T-helper 2 cell (primary cell): ENCODE data around the gene CCNB2.
"Not testable (repeated sequence)": the region's sequence is repeated elsewhere in the genome, so short reads cannot be mapped to it uniquely, and the experiment has no call there.

ENCODE experiments used
- DNase-seq, 5 experiments: peaks; one replicate each; pipeline versions ENCODE4 v3.0.0 to v3.0.0-alpha.2; 2012 to 2022

The CCNB2 gene

GRCh38 chr15:59137566-59137965, 32.6 kb downstream of the CCNB2 start:
- no peak for DNase-seq

- DNase-seq: peak; percentile 21 to 78 (median 24)
Measured at GRCh38 chr15:59138243-59138642, 33.3 kb downstream of the CCNB2 start.

- no peak for DNase-seq
Measured at GRCh38 chr15:59140422-59141226, 35.7 kb downstream of the CCNB2 start.

GRCh38 chr15:59143281-59143680, 38.3 kb downstream of the CCNB2 start:
- DNase-seq: no peak

GRCh38 chr15:59144594-59144993, 39.6 kb downstream of the CCNB2 start:
- DNase-seq: not testable (repeated sequence)

- no peak for DNase-seq
Measured at GRCh38 chr15:59147666-59148065, 42.7 kb downstream of the CCNB2 start.

- DNase-seq: no peak
Measured at GRCh38 chr15:59148153-59148833, 43.3 kb downstream of the CCNB2 start.

GRCh38 chr15:59150185-59150584, 45.2 kb downstream of the CCNB2 start:
- DNase-seq: no peak

GRCh38 chr15:59152694-59153450, 47.9 kb downstream of the CCNB2 start:
- DNase-seq: no peak

GRCh38 chr15:59153466-59153865, 48.5 kb downstream of the CCNB2 start:
- DNase-seq: no peak

- no peak for DNase-seq
Measured at GRCh38 chr15:59154243-59154642, 49.3 kb downstream of the CCNB2 start.

- DNase-seq: no peak
Measured at GRCh38 chr15:59155431-59155830, 50.5 kb downstream of the CCNB2 start.

- no peak for DNase-seq
Measured at GRCh38 chr15:59157396-59157795, 52.5 kb downstream of the CCNB2 start.

- no peak for DNase-seq
Measured at GRCh38 chr15:59157840-59158700, 53.1 kb downstream of the CCNB2 start.

- DNase-seq: no peak
Measured at GRCh38 chr15:59158701-59159034, 53.7 kb downstream of the CCNB2 start.

- DNase-seq: no peak
Measured at GRCh38 chr15:59159210-59159609, 54.3 kb downstream of the CCNB2 start.

GRCh38 chr15:59160880-59161593, 56.1 kb downstream of the CCNB2 start:
- peak in 1 of 5 experiments; percentile 18 for DNase-seq

GRCh38 chr15:59162080-59162479, 57.1 kb downstream of the CCNB2 start:
- DNase-seq: not testable (repeated sequence)

GRCh38 chr15:59165726-59166125, 60.8 kb downstream of the CCNB2 start:
- peak in 1 of 5 experiments; percentile 47 for DNase-seq

- no peak for DNase-seq
Measured at GRCh38 chr15:59166166-59166565, 61.2 kb downstream of the CCNB2 start.

- no peak for DNase-seq
Measured at GRCh38 chr15:59166601-59167265, 61.8 kb downstream of the CCNB2 start.
